HL-60 (cell line): ENCODE data around the gene EIPR1.

ENCODE experiments used
- GABPA ChIP-seq: IDR thresholded peaks from 2 replicates; pipeline ENCODE4 v1.6.1; 2012; ENCODE audit warnings: low read depth
- POLR2AphosphoS5 ChIP-seq: IDR thresholded peaks from 2 replicates; pipeline ENCODE4 v1.6.1; 2012; ENCODE audit warnings: low read depth
- SPI1 ChIP-seq: IDR thresholded peaks from 2 replicates; pipeline ENCODE4 v1.6.1; 2012; ENCODE audit warnings: low read depth, mild to moderate bottlenecking, borderline replicate concordance
- TF ChIP-seq, protein P1 (sequence below): IDR thresholded peaks from one replicate; pipeline ENCODE4 v1.5.1; 2011; ENCODE audit warnings: low read length, control low read depth, inconsistent platforms; ENCODE audit not compliant: insufficient read depth
- TF ChIP-seq, protein P2 (sequence below): IDR thresholded peaks from 2 replicates; pipeline ENCODE4 v1.6.1; 2012; ENCODE audit warnings: low read depth; ENCODE audit not compliant: insufficient replicate concordance

DNA sequence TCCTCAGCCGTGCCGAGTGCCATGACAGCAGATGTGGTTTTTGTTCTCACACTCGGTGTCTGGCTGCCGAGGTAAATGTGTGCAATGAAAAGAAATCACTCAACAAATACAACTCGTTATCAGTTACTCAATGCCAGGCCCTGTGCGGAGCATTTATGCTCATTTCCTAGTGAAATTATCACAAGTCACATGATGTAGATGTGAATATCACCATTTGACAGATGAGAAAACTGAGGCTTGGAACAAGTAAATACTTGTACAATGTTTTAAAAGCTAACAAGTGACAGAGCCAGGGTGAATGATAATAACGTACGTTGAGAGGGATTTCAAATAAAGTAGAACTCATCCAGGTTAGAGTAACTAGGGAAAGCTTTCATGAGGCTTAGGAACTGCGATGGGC lies 174.7 kb downstream of the EIPR1 start:
- TF ChIP-seq, protein P1, sequence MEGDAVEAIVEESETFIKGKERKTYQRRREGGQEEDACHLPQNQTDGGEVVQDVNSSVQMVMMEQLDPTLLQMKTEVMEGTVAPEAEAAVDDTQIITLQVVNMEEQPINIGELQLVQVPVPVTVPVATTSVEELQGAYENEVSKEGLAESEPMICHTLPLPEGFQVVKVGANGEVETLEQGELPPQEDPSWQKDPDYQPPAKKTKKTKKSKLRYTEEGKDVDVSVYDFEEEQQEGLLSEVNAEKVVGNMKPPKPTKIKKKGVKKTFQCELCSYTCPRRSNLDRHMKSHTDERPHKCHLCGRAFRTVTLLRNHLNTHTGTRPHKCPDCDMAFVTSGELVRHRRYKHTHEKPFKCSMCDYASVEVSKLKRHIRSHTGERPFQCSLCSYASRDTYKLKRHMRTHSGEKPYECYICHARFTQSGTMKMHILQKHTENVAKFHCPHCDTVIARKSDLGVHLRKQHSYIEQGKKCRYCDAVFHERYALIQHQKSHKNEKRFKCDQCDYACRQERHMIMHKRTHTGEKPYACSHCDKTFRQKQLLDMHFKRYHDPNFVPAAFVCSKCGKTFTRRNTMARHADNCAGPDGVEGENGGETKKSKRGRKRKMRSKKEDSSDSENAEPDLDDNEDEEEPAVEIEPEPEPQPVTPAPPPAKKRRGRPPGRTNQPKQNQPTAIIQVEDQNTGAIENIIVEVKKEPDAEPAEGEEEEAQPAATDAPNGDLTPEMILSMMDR, result no peak
- TF ChIP-seq, protein P2, sequence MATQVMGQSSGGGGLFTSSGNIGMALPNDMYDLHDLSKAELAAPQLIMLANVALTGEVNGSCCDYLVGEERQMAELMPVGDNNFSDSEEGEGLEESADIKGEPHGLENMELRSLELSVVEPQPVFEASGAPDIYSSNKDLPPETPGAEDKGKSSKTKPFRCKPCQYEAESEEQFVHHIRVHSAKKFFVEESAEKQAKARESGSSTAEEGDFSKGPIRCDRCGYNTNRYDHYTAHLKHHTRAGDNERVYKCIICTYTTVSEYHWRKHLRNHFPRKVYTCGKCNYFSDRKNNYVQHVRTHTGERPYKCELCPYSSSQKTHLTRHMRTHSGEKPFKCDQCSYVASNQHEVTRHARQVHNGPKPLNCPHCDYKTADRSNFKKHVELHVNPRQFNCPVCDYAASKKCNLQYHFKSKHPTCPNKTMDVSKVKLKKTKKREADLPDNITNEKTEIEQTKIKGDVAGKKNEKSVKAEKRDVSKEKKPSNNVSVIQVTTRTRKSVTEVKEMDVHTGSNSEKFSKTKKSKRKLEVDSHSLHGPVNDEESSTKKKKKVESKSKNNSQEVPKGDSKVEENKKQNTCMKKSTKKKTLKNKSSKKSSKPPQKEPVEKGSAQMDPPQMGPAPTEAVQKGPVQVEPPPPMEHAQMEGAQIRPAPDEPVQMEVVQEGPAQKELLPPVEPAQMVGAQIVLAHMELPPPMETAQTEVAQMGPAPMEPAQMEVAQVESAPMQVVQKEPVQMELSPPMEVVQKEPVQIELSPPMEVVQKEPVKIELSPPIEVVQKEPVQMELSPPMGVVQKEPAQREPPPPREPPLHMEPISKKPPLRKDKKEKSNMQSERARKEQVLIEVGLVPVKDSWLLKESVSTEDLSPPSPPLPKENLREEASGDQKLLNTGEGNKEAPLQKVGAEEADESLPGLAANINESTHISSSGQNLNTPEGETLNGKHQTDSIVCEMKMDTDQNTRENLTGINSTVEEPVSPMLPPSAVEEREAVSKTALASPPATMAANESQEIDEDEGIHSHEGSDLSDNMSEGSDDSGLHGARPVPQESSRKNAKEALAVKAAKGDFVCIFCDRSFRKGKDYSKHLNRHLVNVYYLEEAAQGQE, result no peak
- TF ChIP-seq POLR2AphosphoS5, result no peak
- no peak for TF ChIP-seq GABPA
- TF ChIP-seq SPI1, result no peak
